ENCODE results near the gene MACROD2.

GRCh38 chr20:15928946-15929345, 1933.6 kb downstream of the MACROD2 start:
- TF ChIP-seq CTCF (IDR thresholded peaks at IDR 0.05) = no peak
- TF ChIP-seq POLR2A (IDR thresholded peaks at IDR 0.05) = no peak
